Measurements from ENCODE around the gene ADAMTS8. TPM values are rescaled to one million over a fixed set of nuclear protein-coding genes. Genes with fewer than 3 reads are reported as not detected.

Gene ADAMTS8
- total RNA-seq, 1 experiment from 2014 or later = 0.07 TPM

GRCh38 chr11:130441719-130442118 lies 13.3 kb upstream of the ADAMTS8 start:
- no peaks in the 10 kb centered on the region for H4K20me1 ChIP-seq (ENCODE audit: insufficient read depth)
- H3K27ac ChIP-seq (ENCODE audit: low read depth, low read length) = no peak overlapping the region
- TF ChIP-seq ZNF274 (IDR thresholded peaks at IDR 0.05; ENCODE audit: low read depth, low read length) (no peak), POLR2A (IDR thresholded peaks at IDR 0.05; ENCODE audit: borderline replicate concordance, extremely low read depth, insufficient read depth, insufficient read length) (no peak)
- no peak for ATAC-seq
- intact Hi-C loops (cut with micrococcal nuclease) = no loop called here
- ChIA-PET RAD21 (ENCODE audit: low non-redundant PET in 1 of 2, low total read pairs in 2 of 2, uncharacterized antibody in 2 of 2, unreplicated experiment in 2 of 2) (no interaction called here), CTCF (interaction anchor here (0.9 to 1.1 kb wide), 2 partner anchors 11 to 453 kb away, joined by 4 read pairs; no protein-coding TSS in a partner anchor), POLR2A (no interaction called here)
- no peaks in the 10 kb centered on the region for H3K36me3 ChIP-seq (ENCODE audit: control insufficient read depth in 1 of 2, insufficient read depth in 2 of 2, low read length in 2 of 2)
- H3K9ac ChIP-seq (ENCODE audit: low read length) = no peak overlapping the region
- no peaks in the 10 kb centered on the region for H3K79me2 ChIP-seq (ENCODE audit: insufficient read depth, low read length)
- no peak for DNase-seq (ENCODE audit: low read depth, low spot score)
- H2AFZ ChIP-seq (ENCODE audit: low read depth, low read length, poor library complexity, severe bottlenecking) = no peak overlapping the region
- no TSS peak for BruUV-seq (replicated peaks)
- H3K4me3 ChIP-seq (replicated peaks in 1 of 2; ENCODE audit: low read depth in 1 of 2, low read length in 2 of 2) = no peak overlapping the region
- no peak overlapping the region for H3K4me2 ChIP-seq (ENCODE audit: low read length)
- H3K9me3 ChIP-seq (ENCODE audit: control insufficient read depth in 1 of 2, insufficient read depth in 1 of 2, low read depth in 1 of 2, low read length in 2 of 2) = no peaks in the 10 kb centered on the region
- no peaks in the 10 kb centered on the region for H3K9me2 ChIP-seq (ENCODE audit: insufficient read depth)
- no peaks in the 10 kb centered on the region for H3K4me1 ChIP-seq (ENCODE audit: control insufficient read depth in 1 of 2, insufficient read depth in 2 of 2, low read length in 2 of 2)
- H3K27me3 ChIP-seq (ENCODE audit: insufficient read depth, low read length) = no peaks in the 10 kb centered on the region; the same call in 1 of the 2 replicates

- no TSS peak for BruUV-seq (replicated peaks)
- TF ChIP-seq REST (IDR thresholded peaks at IDR 0.05; ENCODE audit: low read depth) (no peak), JUND (IDR thresholded peaks at IDR 0.05) (no peak), RAD21 (IDR thresholded peaks at IDR 0.05; ENCODE audit: low read depth) (no peak), EGR1 (IDR thresholded peaks at IDR 0.05; ENCODE audit: low read depth) (no peak), ATF3 (IDR thresholded peaks at IDR 0.05) (no peak), TCF7L2 (IDR thresholded peaks at IDR 0.05; ENCODE audit: borderline replicate concordance, extremely low read depth, insufficient read depth, insufficient read length) (no peak), EZH2phosphoT487 (IDR thresholded peaks at IDR 0.05; ENCODE audit: borderline replicate concordance) (no peak), SP1 (IDR thresholded peaks at IDR 0.05; ENCODE audit: low read depth) (no peak), POLR2AphosphoS5 (IDR thresholded peaks at IDR 0.05; ENCODE audit: low read depth, low read length) (no peak), ZNF274 (IDR thresholded peaks at IDR 0.05; ENCODE audit: low read depth, low read length) (no peak), FOSL1 (IDR thresholded peaks at IDR 0.05; ENCODE audit: low read depth) (no peak), ELF1 (IDR thresholded peaks at IDR 0.05; ENCODE audit: borderline replicate concordance, low read depth) (no peak), SIN3A (IDR thresholded peaks at IDR 0.05; ENCODE audit: low read depth) (no peak), ZBTB33 (IDR thresholded peaks at IDR 0.05; ENCODE audit: extremely low read depth, insufficient replicate concordance, low read length) (no peak), ZFX (IDR thresholded peaks at IDR 0.05) (no peak)
These were observed 11.5 kb upstream of the ADAMTS8 start for GRCh38 chr11:130439876-130440275.

More at GRCh38 chr11:130439876-130440275, 11.5 kb upstream of the ADAMTS8 start:
- Histone ChIP-seq H2AFZ (ENCODE audit: low read depth, low read length, poor library complexity, severe bottlenecking) (no peak overlapping the region), H3K9ac (ENCODE audit: low read length) (no peak overlapping the region), H3K4me2 (ENCODE audit: low read length) (no peak overlapping the region), H3K27me3 (ENCODE audit: insufficient read depth, low read length) (no peaks in the 10 kb centered on the region; the same call in 1 of the 2 replicates), H3K27ac (ENCODE audit: low read depth, low read length) (no peak overlapping the region), H3K36me3 (ENCODE audit: control insufficient read depth in 1 of 2, insufficient read depth in 2 of 2, low read length in 2 of 2) (no peaks in the 10 kb centered on the region), H4K20me1 (ENCODE audit: insufficient read depth) (no peaks in the 10 kb centered on the region), H3K4me3 (replicated peaks in 1 of 2; ENCODE audit: low read depth in 1 of 2, low read length in 2 of 2) (no peak overlapping the region), H3K79me2 (ENCODE audit: insufficient read depth, low read length) (no peaks in the 10 kb centered on the region), H3K9me2 (ENCODE audit: insufficient read depth) (no peaks in the 10 kb centered on the region), H3K4me1 (ENCODE audit: control insufficient read depth in 1 of 2, insufficient read depth in 2 of 2, low read length in 2 of 2) (no peaks in the 10 kb centered on the region), H3K9me3 (ENCODE audit: control insufficient read depth in 1 of 2, insufficient read depth in 1 of 2, low read depth in 1 of 2, low read length in 2 of 2) (no peaks in the 10 kb centered on the region)
- ChIA-PET RAD21 (ENCODE audit: low non-redundant PET in 1 of 2, low total read pairs in 2 of 2, uncharacterized antibody in 2 of 2, unreplicated experiment in 2 of 2) (no interaction called here), POLR2A (no interaction called here), CTCF (no interaction called here)
- DNase-seq (ENCODE audit: low read depth, low spot score) (no peak), ATAC-seq (no peak)
- intact Hi-C loops (cut with micrococcal nuclease) = loop anchor here (10.0 kb wide), 2 partner anchors 225 to 655 kb away; no protein-coding TSS in a partner anchor

Measured in HCT116 (cell line).